SW480 (cell line): ENCODE results near the gene PAGE4.

Source experiments
- DNase-seq: peaks from one replicate; pipeline ENCODE4 v3.0.0-alpha.2; 2016; ENCODE audit warnings: low spot score

Gene PAGE4, protein sequence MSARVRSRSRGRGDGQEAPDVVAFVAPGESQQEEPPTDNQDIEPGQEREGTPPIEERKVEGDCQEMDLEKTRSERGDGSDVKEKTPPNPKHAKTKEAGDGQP

DNA sequence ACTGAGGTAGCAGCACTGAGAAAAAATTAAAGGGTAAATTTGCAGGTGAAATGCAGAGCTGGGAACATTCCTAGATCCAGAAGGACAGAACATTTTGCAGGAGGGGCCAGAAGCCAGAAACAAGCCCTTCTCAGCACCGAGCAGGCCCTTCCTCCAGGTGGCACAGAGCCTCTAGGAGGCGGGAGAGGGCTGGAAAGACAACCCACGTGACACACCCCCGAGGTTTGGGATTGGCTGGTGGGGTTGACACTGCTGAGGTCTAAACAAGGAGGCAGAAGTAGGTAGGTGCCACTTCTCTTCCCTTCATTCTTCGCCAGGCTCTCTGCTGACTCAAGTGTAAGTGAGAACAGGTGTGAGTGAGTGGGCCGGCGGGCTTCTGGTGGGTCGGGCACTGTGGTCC, at the start of gene PAGE4:
PAGE4 (plus strand) TSS at position 288 of the 400 bp plus-strand sequence. CDS start 1,126 bp downstream, outside the sequence.
- DNase-seq = no peak

DNA sequence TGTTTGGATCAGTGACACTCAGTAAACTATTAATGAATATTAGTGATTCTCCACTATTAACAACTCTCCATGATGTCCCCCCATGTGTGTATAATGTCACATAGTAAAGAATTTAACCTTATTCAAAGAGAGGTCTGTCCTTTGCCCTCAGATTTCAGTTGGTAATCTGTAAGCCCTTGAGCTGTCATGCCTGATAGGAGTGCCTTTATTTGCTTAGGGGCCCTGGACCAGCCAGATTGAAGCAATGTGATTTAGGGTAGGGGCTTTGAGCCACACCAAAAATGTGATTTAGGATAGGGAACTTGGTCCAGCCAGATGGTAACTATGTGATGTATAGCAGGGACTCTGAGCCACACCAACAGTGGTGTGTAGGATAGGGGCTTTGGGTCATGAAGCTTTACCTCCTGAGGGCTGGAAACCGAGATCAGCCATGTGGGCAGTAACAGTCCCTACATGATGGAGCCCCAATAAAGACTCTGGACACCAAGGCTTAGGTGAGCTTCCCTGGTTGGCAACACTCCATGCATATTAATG, 44.3 kb upstream of the PAGE4 start:
- DNase-seq = no peak

DNA sequence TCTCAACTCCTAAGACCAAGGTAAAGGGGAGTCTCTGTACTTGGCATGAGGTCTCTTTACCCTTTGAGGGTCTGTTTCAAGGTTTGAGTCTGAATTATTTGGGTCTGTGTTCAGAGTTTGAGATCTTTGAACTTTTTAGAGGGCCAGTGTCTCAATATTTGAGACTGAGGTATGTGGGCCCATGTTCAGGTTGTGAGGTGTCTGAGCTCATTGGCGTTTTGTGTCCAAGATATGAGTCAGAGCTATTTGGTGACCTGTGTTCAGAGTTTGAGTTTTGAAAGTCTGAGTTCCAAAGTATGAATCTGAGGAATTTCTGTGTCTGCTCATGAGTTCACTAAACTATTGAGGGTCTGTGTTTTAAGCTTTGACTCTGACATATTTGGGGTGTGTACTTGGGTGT, 36.7 kb upstream of the PAGE4 start:
- no peak for DNase-seq

DNA sequence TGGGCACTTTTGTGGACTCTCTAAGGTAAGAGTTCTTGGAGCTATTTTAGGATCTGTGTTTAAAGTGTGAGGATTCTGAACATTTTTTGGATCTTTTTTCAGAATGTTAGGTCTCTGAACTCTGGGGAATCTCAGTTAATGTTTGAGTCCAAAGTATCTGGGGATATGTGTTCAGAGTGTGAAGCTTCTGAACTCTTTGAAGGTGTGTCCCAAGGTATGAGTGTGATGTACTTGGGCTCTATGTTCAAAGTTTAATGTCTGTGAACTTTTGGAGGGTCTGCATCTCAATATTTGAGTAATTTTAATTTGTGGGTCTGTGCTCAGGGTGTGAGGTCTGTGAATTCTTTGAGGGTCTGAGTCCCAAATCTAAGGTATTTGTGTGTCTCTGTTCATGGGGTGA, 35.4 kb upstream of the PAGE4 start:
- DNase-seq = no peak

DNA sequence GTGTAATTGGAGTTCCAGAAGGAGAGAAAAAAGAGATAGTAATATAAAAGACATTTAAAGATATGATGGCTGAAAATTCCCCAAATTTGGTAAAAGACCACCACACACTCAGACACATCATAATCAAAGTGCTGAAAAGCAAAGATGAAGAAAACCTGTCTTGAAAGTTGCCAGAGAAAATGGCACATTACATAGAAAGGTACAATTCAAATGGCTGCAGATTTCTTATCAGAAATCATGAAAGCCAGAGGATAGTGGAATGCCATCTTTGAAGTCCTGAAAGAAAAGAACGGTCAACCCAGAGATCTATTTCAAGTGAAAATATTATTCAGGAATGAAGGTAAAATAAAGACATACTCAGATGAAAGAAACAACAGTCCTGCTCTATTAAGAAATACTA, 29.3 kb upstream of the PAGE4 start:
- no peak for DNase-seq

DNA sequence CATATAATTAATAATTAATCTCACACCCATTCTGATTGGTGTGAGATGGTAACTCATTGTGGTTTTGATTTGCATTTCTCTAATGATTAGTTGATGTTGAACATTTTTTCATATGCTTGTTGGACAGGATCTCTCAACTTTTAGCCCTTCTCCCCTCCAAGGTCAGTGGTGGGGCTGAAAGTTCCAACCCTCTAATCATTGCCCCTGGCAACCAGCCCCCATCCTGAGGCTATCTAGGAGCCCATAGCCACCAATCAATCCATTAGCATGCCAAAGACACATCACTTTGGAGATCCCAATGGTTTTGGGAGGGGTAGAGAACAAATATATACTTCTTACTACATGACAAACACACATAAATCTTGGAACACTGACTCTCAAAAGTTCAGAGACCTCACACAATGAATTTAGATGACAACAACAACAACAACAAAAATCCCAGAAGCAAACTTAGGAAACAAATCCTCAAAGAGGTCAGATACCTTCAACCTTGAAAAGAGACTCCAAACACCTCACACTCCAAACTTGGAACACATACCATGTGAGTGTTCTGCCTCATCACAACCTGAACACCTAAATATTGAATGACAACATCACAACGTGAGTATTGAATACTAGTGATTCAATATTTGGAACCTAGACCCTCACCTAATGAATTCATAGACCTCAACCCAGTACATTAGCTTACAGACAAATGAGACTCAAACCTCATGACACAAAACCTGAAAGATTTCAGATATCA, 19.0 kb upstream of the PAGE4 start:
- no peak for DNase-seq

DNA sequence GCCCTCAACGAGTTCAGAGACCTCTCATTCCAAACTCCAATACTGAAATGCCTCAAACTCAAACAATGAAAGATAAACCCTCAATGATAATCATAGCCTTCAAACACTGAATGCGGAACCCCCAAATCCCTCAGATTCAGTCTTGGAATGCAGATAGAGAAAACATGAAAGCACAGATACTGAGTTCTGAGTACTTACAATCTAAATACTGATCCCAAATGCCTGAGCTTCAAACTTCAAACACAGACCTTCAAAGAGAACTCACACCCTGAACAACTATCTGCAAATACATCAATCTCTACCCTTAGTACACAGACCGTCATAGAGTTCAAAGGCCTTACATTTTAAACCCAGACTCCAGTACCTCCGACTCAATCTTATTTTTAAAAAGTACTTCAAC, 16.9 kb upstream of the PAGE4 start:
- DNase-seq = no peak

DNA sequence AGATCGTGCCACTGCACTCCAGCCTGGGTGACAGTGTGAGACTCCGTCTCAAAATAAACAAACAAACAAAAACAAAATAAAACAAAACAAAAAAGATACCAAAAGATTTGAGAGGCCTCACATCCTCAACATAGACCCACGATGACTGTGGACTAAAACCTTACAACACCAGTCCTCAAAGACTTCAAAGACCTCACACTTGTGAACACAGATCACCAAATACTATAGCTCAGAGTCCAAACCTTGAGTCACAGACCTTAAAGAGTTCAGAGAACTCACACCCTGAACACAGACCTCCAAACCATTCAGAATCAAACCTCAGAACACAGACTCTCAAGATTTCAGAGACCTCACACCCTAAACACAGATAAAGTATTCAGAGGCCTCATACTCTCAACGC, 12.7 kb upstream of the PAGE4 start:
- no peak for DNase-seq

DNA sequence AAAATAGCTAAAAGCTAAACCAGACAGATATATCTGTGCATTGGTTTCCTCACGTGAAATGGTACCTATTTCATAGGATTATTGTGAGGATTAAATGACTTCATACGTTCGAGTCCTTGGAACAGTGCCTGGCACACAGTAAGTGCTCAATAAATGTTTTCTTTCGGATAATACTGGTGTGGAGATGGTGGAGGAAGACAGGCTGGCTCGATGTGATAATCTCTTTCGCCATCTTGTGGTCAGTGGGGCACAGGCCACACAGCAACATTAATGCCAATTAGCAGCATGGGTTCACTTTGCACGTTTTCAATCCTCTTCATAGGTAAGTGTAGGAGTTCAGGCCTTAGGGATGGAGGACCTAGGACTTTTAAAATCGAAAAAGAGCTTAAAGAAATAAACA, 9.3 kb downstream of the PAGE4 start:
- DNase-seq = peak; percentile 37

DNA sequence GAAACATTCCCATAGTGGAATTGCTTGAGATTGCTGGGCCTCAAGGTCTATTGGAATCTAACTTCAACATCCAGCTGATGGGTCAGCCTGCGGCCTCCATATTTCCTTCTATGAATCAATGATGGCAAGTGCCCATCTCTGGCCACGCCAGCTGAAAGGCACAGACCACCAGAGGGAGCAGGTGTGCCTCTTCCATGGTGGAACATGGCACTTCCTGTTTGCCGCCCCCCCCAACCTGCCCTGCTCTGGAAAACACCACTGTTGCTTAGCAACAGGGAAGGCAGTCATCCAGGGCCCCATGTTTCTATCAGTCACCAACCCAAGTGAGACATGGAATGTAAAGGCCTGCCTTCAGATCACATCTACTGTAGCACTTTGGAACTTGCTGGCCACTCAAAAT, 11.6 kb downstream of the PAGE4 start:
- DNase-seq = peak; percentile 84

DNA sequence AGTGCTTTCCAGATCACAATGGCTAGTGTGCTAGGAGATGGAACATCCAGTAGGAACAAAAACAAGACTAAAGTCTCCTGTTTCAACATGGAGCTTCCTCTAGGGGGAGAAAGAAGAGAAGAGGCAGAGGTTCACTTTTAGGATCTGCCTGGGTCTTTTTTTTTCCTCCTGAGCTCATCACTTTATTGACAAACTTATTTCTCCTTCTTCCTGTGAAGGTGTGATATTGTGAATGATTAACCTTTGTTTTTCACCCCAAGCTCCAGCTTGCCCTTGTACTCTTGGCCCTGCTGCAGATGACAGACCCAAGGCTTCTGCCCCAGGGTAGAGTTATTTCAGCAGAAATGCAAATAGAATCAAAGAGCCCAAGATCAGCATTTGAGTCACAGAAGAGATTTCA, 13.5 kb downstream of the PAGE4 start:
- no peak for DNase-seq

DNA sequence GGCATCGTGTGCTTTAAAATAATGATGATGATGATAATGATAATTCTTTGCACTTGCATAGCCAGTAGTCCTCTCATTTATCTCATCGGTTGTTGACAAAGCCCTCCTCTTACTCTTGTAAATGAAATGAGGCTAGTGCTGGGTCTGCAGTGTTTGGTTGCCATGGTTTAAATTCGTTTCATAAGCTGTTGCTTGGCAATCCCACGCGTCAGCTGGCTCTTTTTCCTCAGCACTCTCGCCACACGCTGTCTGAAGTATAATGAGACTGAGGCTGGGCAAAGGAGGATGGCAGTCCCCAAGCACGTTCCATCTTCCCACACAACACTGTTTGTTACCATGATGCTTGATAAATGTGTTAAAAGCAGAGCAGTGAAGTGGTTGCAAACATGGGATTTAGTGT, 15.5 kb downstream of the PAGE4 start:
- no peak for DNase-seq

DNA sequence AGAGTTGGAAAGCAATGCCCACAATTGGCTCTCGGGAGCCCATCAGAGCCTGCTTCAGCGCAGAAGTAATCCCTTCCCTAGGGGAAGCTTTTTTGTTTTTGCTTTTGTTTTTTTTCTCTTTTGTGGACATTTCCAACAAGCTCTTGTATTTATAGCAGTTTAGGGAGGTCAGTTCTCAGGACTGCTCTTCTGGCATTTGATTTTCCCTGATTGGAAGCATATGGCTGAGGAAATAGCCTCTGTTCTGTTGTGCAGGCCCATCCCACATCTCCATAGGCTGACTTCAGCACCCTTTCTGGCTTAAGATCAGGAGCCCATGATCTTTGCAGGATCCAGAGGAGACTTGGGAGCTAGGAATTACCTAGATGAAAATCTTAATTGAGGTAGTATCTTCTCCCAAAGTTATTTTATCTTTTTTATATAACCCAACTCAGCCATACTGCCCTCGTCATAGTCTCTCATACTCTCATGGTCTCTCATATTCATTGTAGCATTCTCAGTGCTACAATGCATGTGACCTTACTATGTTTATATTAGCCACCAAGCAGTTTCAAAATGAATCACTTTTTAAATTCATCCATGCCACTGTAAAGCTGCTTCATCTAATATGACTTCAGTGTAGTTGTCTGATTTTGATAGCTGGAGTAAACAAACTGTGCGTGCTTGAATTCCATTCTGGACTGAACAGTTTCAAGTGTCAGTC, 16.7 kb downstream of the PAGE4 start:
- DNase-seq = no peak

DNA sequence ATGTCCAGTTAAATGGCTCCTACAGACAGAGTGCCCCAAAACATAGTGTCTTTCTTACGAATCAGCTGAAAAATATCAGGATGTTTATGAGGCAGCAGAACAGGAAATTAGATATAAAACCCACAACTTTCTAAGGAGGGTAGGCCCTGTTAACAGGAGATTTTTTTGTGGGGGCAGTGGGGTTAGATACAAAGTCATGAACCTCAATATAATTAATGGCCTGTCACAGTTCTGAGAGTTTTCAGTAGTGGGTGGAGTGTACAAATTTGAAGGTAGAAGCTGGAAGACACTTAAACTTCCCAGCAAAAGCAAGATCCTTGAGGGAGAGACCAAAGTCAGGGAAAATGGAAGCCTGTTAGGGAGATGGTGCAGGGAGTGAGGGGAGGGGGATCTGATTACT, 17.4 kb downstream of the PAGE4 start:
- DNase-seq = no peak

DNA sequence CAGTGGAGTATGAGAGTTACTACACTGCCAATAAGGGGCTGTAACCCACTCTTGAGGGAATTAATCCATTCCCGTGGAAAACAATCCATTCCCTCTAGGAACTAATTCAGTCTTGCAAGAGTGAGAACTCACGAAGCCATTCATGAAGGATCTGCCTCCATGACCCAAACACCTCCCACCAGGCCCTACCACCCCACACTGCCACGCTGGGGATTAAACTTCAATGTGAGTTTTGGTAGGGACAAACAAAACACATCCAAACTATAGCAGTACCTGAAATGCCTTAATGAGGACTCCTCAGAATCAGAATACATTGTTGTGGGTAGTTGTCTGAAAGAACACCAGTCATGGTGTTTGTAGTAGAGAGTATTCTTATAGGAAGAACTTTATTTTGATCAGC, 19.2 kb downstream of the PAGE4 start:
- no peak for DNase-seq

DNA sequence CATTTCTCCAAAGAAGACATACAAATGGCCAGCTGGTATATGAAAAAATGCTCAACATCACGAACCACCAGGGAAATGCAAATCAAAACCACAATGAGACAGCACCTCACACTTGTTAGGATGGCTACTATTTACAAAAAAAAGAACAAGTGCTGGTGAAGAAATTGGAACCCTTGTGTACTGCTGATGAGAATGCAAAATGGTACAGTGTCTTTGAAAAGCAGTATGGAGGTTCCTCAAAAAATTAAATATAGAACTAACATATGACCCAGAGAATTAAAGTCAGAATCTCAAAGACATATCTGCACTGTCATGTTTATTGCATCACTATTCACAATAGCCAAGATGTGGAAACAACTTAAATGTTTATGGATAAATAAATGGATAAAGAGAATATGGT, 20.9 kb downstream of the PAGE4 start:
- no peak for DNase-seq

DNA sequence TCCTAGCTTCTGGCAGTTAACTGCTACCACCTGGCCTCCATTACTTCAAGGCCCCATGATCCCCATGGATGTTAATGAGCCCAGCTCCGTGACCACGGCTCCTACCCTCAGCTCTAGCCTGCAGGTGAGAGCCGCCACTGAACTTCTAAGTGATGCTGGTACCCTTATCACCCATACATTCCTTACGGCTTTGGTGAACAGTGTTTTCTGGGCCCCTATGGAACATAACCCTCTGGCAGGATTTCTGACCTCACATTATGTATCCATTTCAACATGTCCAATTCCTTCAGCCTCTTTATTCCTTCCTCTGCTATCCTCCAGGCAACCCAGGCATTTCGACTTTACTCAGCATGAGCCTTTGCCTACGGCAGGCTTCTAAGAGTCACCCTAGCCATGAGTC, 24.6 kb downstream of the PAGE4 start:
- no peak for DNase-seq

DNA sequence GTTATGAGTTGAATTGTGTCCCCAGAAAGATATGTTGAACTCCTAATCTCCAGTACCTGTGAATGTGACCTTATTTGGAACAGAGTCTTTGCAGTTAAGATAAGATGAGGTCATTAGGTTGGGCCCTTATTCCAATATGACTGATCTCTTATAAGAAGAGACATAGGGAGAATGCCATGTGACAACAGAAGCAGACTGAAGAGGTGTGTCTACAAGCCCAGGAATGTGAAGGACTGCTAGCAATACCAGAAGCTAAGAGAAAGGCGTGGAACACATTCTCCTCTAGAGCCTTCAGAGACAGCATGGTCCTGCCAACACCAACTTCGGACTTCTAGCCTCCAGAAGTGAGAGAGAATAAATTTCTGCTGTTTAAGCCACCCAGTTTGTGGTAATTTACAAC, 27.7 kb downstream of the PAGE4 start:
- DNase-seq = no peak

DNA sequence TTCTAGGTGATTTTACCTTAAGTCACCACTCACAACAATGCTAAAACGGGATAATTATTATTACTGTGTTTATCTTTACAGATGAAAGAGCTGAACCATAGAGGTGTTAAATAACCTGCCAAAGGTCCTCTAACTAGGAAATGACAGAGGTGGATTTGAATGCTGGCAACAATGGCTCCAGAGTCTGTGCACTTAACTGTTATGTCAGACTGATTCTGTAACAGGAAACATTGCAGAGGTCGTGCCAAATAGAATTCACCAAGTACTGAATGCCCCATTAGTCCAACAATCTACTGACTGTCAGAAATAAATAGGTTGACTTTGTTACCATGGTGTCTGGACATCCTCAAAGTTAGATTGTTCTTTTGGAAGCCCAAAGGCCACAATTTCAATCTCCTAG, 29.2 kb downstream of the PAGE4 start:
- no peak for DNase-seq

DNA sequence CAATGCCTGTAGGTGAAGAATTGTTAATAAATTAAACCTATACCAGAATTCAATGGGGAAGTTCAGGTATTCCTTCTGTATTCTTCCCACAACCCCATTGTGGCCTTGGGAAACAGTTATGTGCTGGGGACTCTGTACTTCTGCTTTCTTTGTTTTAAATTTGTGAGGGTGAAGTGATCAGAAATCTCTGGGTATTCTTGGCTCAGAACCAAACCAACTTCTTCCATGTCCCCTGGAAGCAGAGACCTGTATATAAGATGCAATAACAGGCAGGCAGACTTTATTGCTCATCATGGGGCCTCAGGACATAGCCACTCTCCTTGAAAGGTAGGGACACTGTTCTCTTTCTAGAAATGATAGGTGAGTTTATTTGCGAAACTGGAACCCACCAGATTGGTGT, 30.4 kb downstream of the PAGE4 start:
- DNase-seq = no peak

DNA sequence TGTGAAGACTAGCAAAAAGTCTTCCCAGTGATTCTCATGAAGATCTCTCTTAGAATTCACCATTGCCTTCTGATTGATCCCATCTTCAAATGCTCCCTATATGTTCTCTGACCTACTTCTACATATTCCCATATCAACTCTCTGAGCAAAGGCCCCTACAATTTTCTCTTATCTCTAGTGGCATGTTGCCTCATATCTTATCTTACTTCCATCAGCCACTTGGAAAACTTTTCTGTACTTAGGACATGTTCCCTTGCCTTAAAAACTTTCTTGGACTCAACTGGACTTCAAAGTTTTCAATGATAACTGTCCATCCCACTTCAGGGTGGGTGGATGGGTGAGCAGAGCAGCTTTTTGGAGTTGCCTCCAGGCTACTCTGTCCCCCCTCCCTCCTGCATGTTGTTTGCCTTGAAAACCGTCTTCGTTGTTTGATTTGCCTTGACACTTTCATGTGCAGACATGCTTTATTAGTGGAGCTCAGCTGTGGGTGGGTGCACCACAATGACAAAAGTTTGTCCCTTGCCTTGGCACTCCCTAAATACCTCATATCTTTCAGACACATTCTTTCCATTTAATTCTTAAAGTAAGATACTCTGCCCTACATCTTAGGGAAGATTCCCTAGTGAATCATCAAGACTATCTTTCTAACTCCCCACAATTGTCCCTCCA, 31.9 kb downstream of the PAGE4 start:
- DNase-seq = no peak

DNA sequence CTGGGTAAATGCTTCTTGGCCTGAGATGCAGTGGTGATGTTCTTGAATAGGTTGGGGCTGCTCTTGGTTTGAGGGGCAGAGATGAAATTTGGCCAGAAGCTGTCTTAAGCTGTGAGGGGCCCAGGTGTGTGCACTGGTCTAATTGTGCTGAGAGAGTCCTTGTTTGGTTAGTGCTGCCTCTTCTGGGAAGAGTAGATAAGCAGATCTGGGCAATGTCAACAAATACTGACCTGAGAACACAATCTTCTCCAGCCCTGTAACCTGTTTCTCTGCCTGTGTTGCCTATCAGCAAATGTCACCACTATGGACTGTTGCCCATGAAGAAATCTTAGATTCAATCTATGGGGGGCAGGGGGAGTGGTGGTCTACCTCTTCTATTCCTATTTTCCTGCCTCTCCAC, 33.0 kb downstream of the PAGE4 start:
- DNase-seq = no peak

DNA sequence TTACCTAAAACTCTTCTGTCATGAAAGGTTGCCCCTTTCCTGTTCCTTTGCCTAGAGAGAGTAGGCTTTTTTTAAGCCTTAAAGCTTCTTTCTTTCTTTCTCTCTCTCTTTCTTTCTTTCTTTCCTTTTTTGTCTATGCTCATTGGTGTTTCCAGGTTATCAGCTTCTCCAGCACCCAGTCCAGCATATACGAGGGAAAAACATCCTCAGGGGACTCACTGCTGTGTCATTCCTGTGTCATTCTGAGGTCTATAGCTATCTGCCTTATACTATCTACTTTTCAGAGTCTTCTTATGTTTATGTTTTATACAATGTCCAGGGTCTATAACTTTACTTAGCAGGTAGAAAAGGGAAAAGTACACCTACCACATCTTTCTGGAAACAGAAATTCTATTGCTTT, 39.6 kb downstream of the PAGE4 start:
- DNase-seq = no peak
